Activated CD8-positive, alpha-beta memory T cell treated with anti-CD3 and anti-CD28 coated beads for 48 hours (primary cell): ENCODE measurements around the gene TMEM63C.
A peak's percentile ranks its signal among the peaks of the same experiment; 100 is the strongest.

Source experiments
- DNase-seq, 3 experiments: peaks; one replicate each; pipeline ENCODE4 v3.0.0-alpha.2; 2020; ENCODE audit warnings: low read depth in 2 of 3, low spot score in 2 of 3

TMEM63C gene

GRCh38 chr14:77197988-77198387 lies 16.4 kb downstream of the TMEM63C start:
- no peak for DNase-seq

GRCh38 chr14:77198561-77198960 lies 17.0 kb downstream of the TMEM63C start:
- no peak for DNase-seq

- no peak for DNase-seq
These were observed 18.0 kb downstream of the TMEM63C start for GRCh38 chr14:77199590-77199989.

- DNase-seq, result no peak
These were observed 18.9 kb downstream of the TMEM63C start for GRCh38 chr14:77200406-77200985.

- DNase-seq, result no peak
These were observed 20.1 kb downstream of the TMEM63C start for GRCh38 chr14:77201696-77202095.

- no peak for DNase-seq
These were observed 22.2 kb downstream of the TMEM63C start for GRCh38 chr14:77203611-77204458.

GRCh38 chr14:77204459-77204771 lies 22.8 kb downstream of the TMEM63C start:
- DNase-seq, result no peak

GRCh38 chr14:77204907-77205306 lies 23.3 kb downstream of the TMEM63C start:
- DNase-seq, result no peak

GRCh38 chr14:77205566-77205965 lies 24.0 kb downstream of the TMEM63C start:
- DNase-seq, result no peak

- no peak for DNase-seq
These were observed 24.7 kb downstream of the TMEM63C start for GRCh38 chr14:77206261-77206824.

GRCh38 chr14:77206877-77207389 lies 25.3 kb downstream of the TMEM63C start:
- DNase-seq, result no peak

GRCh38 chr14:77208291-77208978 lies 26.8 kb downstream of the TMEM63C start:
- peak in 2 of 3 experiments; percentile 15 to 17 for DNase-seq

- no peak for DNase-seq
These were observed 27.4 kb downstream of the TMEM63C start for GRCh38 chr14:77208979-77209318.

- no peak for DNase-seq
These were observed 30.7 kb downstream of the TMEM63C start for GRCh38 chr14:77212097-77212870.

- DNase-seq, result no peak
These were observed 31.5 kb downstream of the TMEM63C start for GRCh38 chr14:77212943-77213678.

GRCh38 chr14:77213679-77214016 lies 32.0 kb downstream of the TMEM63C start:
- no peak for DNase-seq

- no peak for DNase-seq
These were observed 32.6 kb downstream of the TMEM63C start for GRCh38 chr14:77214216-77214615.

- DNase-seq, result no peak
These were observed 36.0 kb downstream of the TMEM63C start for GRCh38 chr14:77217551-77217950.

GRCh38 chr14:77219591-77219990 lies 38.0 kb downstream of the TMEM63C start:
- no peak for DNase-seq

- no peak for DNase-seq
These were observed 38.8 kb downstream of the TMEM63C start for GRCh38 chr14:77220246-77221017.
